HepG2 (cell line): ENCODE results near the gene ZFYVE28. TPM values are rescaled to one million over a fixed set of nuclear protein-coding genes. Genes with fewer than 3 reads are reported as not detected.

ENCODE experiments used
- ATAD3A ChIP-seq: sonication (generic); formaldehyde crosslinking; IDR thresholded peaks from 2 replicates; pipeline ENCODE4 v1.4.0; 2020; ENCODE audit warnings: missing genetic modification reagents
- BRD4 ChIP-seq: sonication (generic); formaldehyde crosslinking; IDR thresholded peaks from 2 replicates; pipeline ENCODE4 v1.4.0; 2020; ENCODE audit warnings: missing genetic modification reagents
- ETV6 ChIP-seq: sonication (generic); formaldehyde crosslinking; conservative IDR thresholded peaks from 2 replicates; pipeline ENCODE4 v1.4.0; 2020; ENCODE audit warnings: missing genetic modification reagents
- MEIS2 ChIP-seq: sonication (generic); formaldehyde crosslinking; IDR thresholded peaks from 2 replicates; pipeline ENCODE4 v1.9.0; 2021; ENCODE audit warnings: mild to moderate bottlenecking, missing genetic modification reagents
- NFIB ChIP-seq: sonication (generic); formaldehyde crosslinking; IDR thresholded peaks from 2 replicates; pipeline ENCODE4 v1.9.0; 2021; ENCODE audit warnings: missing genetic modification reagents, mild to moderate bottlenecking, borderline replicate concordance
- NR2F1 ChIP-seq, 2 experiments: fragments of 450-650 bp in 1 of 2; formaldehyde crosslinking in 1 of 2; IDR thresholded peaks; 2 replicates each; pipeline versions ENCODE4 v1.5.0 to v1.6.1; 2016 to 2020; ENCODE audit warnings: mild to moderate bottlenecking in 1 of 2, missing compliant biosample characterization in 1 of 2, missing genetic modification reagents in 1 of 2, moderate library complexity in 1 of 2
- RBFOX2 ChIP-seq: fragments of 200-400 bp; formaldehyde crosslinking; IDR thresholded peaks from 2 replicates; pipeline ENCODE4 v1.6.1; 2017; ENCODE audit warnings: low read depth, mild to moderate bottlenecking, low read length
- REXO4 ChIP-seq: sonication (generic); formaldehyde crosslinking; IDR thresholded peaks from 2 replicates; pipeline ENCODE4 v1.8.0; 2022; ENCODE audit warnings: missing genetic modification reagents, mild to moderate bottlenecking, borderline replicate concordance
- RNF2 ChIP-seq: fragments of 450-650 bp; conservative IDR thresholded peaks from 2 replicates; pipeline ENCODE4 v1.6.1; 2016; ENCODE audit warnings: low read depth
- SETDB1 ChIP-seq: sonication (generic); formaldehyde crosslinking; IDR thresholded peaks from 2 replicates; pipeline ENCODE4 v1.5.1; 2020; ENCODE audit warnings: missing genetic modification reagents, mild to moderate bottlenecking, borderline replicate concordance
- SMAD1 ChIP-seq: sonication (generic); formaldehyde crosslinking; IDR thresholded peaks from 2 replicates; pipeline ENCODE4 v1.4.0; 2020; ENCODE audit warnings: missing genetic modification reagents, low read depth, mild to moderate bottlenecking, borderline replicate concordance
- SP5 ChIP-seq: IDR thresholded peaks from 2 replicates; pipeline ENCODE4 v1.6.1; 2016; ENCODE audit warnings: low read depth, borderline replicate concordance
- ZBTB2 ChIP-seq: sonication (generic); formaldehyde crosslinking; IDR thresholded peaks from 2 replicates; pipeline ENCODE4 v1.8.0; 2022; ENCODE audit warnings: low read depth, missing genetic modification reagents
- ZNF44 ChIP-seq: sonication (generic); formaldehyde crosslinking; IDR thresholded peaks from 2 replicates; pipeline ENCODE4 v1.5.1; 2020; ENCODE audit warnings: mild to moderate bottlenecking, missing genetic modification reagents
- ZNF496 ChIP-seq: sonication (generic); formaldehyde crosslinking; IDR thresholded peaks from 2 replicates; pipeline ENCODE4 v1.8.1; 2023; ENCODE audit warnings: mild to moderate bottlenecking, moderate library complexity, missing genetic modification reagents; ENCODE audit not compliant: insufficient replicate concordance
- ZNF75D ChIP-seq: sonication (generic); formaldehyde crosslinking; IDR thresholded peaks from 2 replicates; pipeline ENCODE4 v1.8.1; 2023; ENCODE audit warnings: missing genetic modification reagents, mild to moderate bottlenecking, borderline replicate concordance
- polyA plus RNA-seq, 8 experiments: library from polyadenylated mRNA; depleted of rRNA in 3 of 8; stranded (reverse) in 7 of 8; unstranded in 1 of 8; fragments of >200 nt; fragmentation: Illumina TruSeq in 4 of 8; extraction: Trizol in 4 of 8; gene quantifications; 2 replicates each; pipeline versions ENCODE4 v1.2.1 to v1.2.3, GENCODE V29; 2011 to 2016; ENCODE audit warnings: low read depth in 4 of 8, missing spikeins in 1 of 8, mixed read lengths in 1 of 8; ENCODE audit not compliant: insufficient read depth in 1 of 8
- total RNA-seq, 5 experiments: library from RNA; depleted of rRNA; stranded (reverse); fragments of >200 nt; fragmentation: Illumina TruSeq; extraction: Trizol; gene quantifications; 2 replicates each; pipeline ENCODE4 v1.2.3, GENCODE V29; 2016; ENCODE audit warnings: low read depth in 1 of 5
- TF ChIP-seq, protein P1 (sequence below): IDR thresholded peaks from 2 replicates; pipeline ENCODE4 v1.6.1; 2016
- TF ChIP-seq, protein P2 (sequence below): sonication (generic); formaldehyde crosslinking; IDR thresholded peaks from 2 replicates; pipeline ENCODE4 v1.5.1; 2020; ENCODE audit warnings: missing genetic modification reagents, mild to moderate bottlenecking, borderline replicate concordance
- TF ChIP-seq, protein P3 (sequence below): sonication (generic); formaldehyde crosslinking; IDR thresholded peaks from 2 replicates; pipeline ENCODE4 v1.4.0; 2020; ENCODE audit warnings: missing genetic modification reagents
- TF ChIP-seq, protein P4 (sequence below): sonication (generic); formaldehyde crosslinking; IDR thresholded peaks from 2 replicates; pipeline ENCODE4 v1.8.0; 2022; ENCODE audit warnings: mild to moderate bottlenecking, missing genetic modification reagents

The ZFYVE28 gene
- total and polyA plus RNA-seq, 2 of the 13 experiments (the other 11 are each of a cell fraction or from before 2014, with no cell fraction given), result 0.12 to 0.22 TPM

- peak; percentile 58; the same call in 1 of the 2 replicates for TF ChIP-seq RNF2
- TF ChIP-seq, protein P1, sequence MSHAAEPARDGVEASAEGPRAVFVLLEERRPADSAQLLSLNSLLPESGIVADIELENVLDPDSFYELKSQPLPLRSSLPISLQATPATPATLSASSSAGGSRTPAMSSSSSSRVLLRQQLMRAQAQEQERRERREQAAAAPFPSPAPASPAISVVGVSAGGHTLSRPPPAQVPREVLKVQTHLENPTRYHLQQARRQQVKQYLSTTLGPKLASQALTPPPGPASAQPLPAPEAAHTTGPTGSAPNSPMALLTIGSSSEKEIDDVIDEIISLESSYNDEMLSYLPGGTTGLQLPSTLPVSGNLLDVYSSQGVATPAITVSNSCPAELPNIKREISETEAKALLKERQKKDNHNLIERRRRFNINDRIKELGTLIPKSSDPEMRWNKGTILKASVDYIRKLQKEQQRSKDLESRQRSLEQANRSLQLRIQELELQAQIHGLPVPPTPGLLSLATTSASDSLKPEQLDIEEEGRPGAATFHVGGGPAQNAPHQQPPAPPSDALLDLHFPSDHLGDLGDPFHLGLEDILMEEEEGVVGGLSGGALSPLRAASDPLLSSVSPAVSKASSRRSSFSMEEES (CRISPR knock-in tag), result no peak; the same call in 1 of the 2 replicates
- TF ChIP-seq ZNF75D, result no peak
- no peak for TF ChIP-seq NFIB
- no peak for TF ChIP-seq ETV6 (CRISPR knock-in tag)
- no peak for TF ChIP-seq SP5 (CRISPR knock-in tag)
- TF ChIP-seq SMAD1 (CRISPR knock-in tag), result no peak
- TF ChIP-seq, protein P2, sequence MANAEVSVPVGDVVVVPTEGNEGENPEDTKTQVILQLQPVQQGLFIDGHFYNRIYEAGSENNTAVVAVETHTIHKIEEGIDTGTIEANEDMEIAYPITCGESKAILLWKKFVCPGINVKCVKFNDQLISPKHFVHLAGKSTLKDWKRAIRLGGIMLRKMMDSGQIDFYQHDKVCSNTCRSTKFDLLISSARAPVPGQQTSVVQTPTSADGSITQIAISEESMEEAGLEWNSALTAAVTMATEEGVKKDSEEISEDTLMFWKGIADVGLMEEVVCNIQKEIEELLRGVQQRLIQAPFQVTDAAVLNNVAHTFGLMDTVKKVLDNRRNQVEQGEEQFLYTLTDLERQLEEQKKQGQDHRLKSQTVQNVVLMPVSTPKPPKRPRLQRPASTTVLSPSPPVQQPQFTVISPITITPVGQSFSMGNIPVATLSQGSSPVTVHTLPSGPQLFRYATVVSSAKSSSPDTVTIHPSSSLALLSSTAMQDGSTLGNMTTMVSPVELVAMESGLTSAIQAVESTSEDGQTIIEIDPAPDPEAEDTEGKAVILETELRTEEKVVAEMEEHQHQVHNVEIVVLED (CRISPR knock-in tag), result peak; percentile 93
- no peak for TF ChIP-seq REXO4 (CRISPR knock-in tag)
- peak; percentile 80 for TF ChIP-seq RBFOX2
- TF ChIP-seq, protein P3, sequence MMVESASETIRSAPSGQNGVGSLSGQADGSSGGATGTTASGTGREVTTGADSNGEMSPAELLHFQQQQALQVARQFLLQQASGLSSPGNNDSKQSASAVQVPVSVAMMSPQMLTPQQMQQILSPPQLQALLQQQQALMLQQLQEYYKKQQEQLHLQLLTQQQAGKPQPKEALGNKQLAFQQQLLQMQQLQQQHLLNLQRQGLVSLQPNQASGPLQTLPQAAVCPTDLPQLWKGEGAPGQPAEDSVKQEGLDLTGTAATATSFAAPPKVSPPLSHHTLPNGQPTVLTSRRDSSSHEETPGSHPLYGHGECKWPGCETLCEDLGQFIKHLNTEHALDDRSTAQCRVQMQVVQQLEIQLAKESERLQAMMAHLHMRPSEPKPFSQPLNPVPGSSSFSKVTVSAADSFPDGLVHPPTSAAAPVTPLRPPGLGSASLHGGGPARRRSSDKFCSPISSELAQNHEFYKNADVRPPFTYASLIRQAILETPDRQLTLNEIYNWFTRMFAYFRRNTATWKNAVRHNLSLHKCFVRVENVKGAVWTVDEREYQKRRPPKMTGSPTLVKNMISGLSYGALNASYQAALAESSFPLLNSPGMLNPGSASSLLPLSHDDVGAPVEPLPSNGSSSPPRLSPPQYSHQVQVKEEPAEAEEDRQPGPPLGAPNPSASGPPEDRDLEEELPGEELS (CRISPR knock-in tag), result 0 out of 2 replicates have a peak, but pooled peaks have one; percentile 12
- no peak for TF ChIP-seq ZNF496 (CRISPR knock-in tag)
- peak; percentile 28; the same call in 1 of the 2 replicates for TF ChIP-seq ZNF44 (CRISPR knock-in tag)
- TF ChIP-seq NR2F1 (CRISPR knock-in tag; IDR thresholded peaks at IDR 0.05), result no peak
- no peak for TF ChIP-seq BRD4 (CRISPR knock-in tag)
- no peak for TF ChIP-seq ATAD3A (CRISPR knock-in tag)
- TF ChIP-seq, protein P4, sequence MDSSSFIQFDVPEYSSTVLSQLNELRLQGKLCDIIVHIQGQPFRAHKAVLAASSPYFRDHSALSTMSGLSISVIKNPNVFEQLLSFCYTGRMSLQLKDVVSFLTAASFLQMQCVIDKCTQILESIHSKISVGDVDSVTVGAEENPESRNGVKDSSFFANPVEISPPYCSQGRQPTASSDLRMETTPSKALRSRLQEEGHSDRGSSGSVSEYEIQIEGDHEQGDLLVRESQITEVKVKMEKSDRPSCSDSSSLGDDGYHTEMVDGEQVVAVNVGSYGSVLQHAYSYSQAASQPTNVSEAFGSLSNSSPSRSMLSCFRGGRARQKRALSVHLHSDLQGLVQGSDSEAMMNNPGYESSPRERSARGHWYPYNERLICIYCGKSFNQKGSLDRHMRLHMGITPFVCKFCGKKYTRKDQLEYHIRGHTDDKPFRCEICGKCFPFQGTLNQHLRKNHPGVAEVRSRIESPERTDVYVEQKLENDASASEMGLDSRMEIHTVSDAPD (CRISPR knock-in tag), result no peak
- TF ChIP-seq MEIS2 (CRISPR knock-in tag), result no peak; the same call in 1 of the 2 replicates
- TF ChIP-seq SETDB1, result no peak
- TF ChIP-seq ZBTB2 (CRISPR knock-in tag), result no peak
Observed at GRCh38 chr4:2241410-2242353, 176.8 kb downstream of the ZFYVE28 start, which contains the start of the genes HAUS3 and POLN (continued).
